Osteoblast (primary cell): ENCODE measurements around the gene MATCAP1. TPM values are rescaled to one million over a fixed set of nuclear protein-coding genes. Genes with fewer than 3 reads are reported as not detected.
A peak's percentile ranks its signal among the peaks of the same experiment; 100 is the strongest.

Experiments used
- DNase-seq: peaks from one replicate; pipeline ENCODE4 v3.0.0; 2011; ENCODE audit warnings: low spot score, mixed read lengths; ENCODE audit not compliant: insufficient read length; ENCODE audit errors: missing footprints
- H2AFZ ChIP-seq: 2 replicates; pipeline ENCODE4 v1.6.0; 2011; ENCODE audit warnings: mild to moderate bottlenecking, low read length
- H3K27ac ChIP-seq: 2 replicates; pipeline ENCODE4 v1.5.1; 2011; ENCODE audit warnings: mild to moderate bottlenecking, low read depth, low read length, moderate library complexity
- H3K27me3 ChIP-seq: 2 replicates; pipeline ENCODE4 v1.6.0; 2012; ENCODE audit warnings: mild to moderate bottlenecking, control low read depth, inconsistent platforms, low read length, moderate library complexity; ENCODE audit not compliant: insufficient read depth
- H3K36me3 ChIP-seq: 2 replicates; pipeline ENCODE4 v1.5.1; 2011; ENCODE audit warnings: mild to moderate bottlenecking, low read length, control low read depth, moderate library complexity; ENCODE audit not compliant: insufficient read depth
- H3K4me1 ChIP-seq: 2 replicates; pipeline ENCODE4 v1.5.1; 2011; ENCODE audit warnings: mild to moderate bottlenecking, low read length, control low read depth, moderate library complexity; ENCODE audit not compliant: insufficient read depth
- H3K4me2 ChIP-seq: 2 replicates; pipeline ENCODE4 v1.6.0; 2011; ENCODE audit warnings: mild to moderate bottlenecking, low read length; ENCODE audit not compliant: insufficient read depth
- H3K4me3 ChIP-seq: fragments of 200-600 bp; sonication (generic); 3 replicates; pipeline ENCODE4 v1.5.1; 2012; ENCODE audit warnings: mild to moderate bottlenecking, low read length, inconsistent platforms; ENCODE audit not compliant: insufficient read depth
- H3K79me2 ChIP-seq: 2 replicates; pipeline ENCODE4 v1.6.0; 2012; ENCODE audit warnings: mild to moderate bottlenecking, low read length, control low read depth, inconsistent platforms; ENCODE audit not compliant: insufficient read depth
- H3K9me3 ChIP-seq: 2 replicates; pipeline ENCODE4 v1.5.1; 2011; ENCODE audit warnings: low read depth, low read length, control low read depth
- H4K20me1 ChIP-seq: 2 replicates; pipeline ENCODE4 v1.6.0; 2012; ENCODE audit warnings: mild to moderate bottlenecking, low read length, control low read depth; ENCODE audit not compliant: insufficient read depth
- total RNA-seq: library from RNA; depleted of rRNA; stranded (reverse); fragments of >200 nt; gene quantifications from 2 replicates; pipeline ENCODE4 v1.2.3, GENCODE V29; 2012
- TF ChIP-seq, protein P1 (sequence below): IDR thresholded peaks from 2 replicates; pipeline ENCODE4 v1.5.1; 2011; ENCODE audit warnings: mild to moderate bottlenecking, low read depth, low read length, moderate library complexity; ENCODE audit errors: extremely low read depth

Gene MATCAP1
- total RNA-seq, 1 donor: 3.6 TPM

DNA sequence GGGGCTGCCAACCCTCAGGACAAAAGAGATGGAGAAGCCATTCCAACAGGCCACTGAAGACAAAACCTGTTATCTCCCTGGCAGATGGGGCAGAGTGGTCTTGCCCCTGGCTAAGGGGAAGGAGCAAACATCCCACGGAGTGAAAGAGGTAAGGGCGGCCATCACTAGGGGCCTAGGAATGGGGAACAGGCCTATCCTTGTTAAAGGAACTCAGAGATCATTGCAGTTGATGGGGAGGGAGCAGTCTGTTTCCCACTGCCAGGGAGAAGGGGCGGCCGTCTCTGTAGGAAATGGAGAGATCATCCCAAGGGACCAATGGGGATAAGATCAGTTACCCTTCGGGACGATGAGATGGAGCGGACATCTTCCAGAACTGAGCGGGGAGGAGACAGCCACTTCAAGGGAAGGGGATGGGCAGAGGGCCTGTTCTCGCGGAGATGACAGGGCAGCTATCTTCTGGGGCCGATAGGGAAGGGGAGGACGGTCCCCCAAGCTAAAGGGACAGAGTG, 42.6 kb upstream of the MATCAP1 start:
- H3K79me2 ChIP-seq: peaks cover 52% of the 10 kb centered on the region
- H3K4me3 ChIP-seq: peak overlapping the region; percentile 100
- DNase-seq: no peak
- no peaks in the 10 kb centered on the region for H3K9me3 ChIP-seq
- peak overlapping the region; percentile 94 for H3K27ac ChIP-seq
- H2AFZ ChIP-seq: peak overlapping the region; percentile 96
- H3K4me1 ChIP-seq: peaks cover 16% of the 10 kb centered on the region
- H3K27me3 ChIP-seq: no peaks in the 10 kb centered on the region
- peak overlapping the region; percentile 97 for H3K4me2 ChIP-seq
- H3K36me3 ChIP-seq: peaks cover 41% of the 10 kb centered on the region
- H4K20me1 ChIP-seq: peaks cover 17% of the 10 kb centered on the region
- TF ChIP-seq, protein P1, sequence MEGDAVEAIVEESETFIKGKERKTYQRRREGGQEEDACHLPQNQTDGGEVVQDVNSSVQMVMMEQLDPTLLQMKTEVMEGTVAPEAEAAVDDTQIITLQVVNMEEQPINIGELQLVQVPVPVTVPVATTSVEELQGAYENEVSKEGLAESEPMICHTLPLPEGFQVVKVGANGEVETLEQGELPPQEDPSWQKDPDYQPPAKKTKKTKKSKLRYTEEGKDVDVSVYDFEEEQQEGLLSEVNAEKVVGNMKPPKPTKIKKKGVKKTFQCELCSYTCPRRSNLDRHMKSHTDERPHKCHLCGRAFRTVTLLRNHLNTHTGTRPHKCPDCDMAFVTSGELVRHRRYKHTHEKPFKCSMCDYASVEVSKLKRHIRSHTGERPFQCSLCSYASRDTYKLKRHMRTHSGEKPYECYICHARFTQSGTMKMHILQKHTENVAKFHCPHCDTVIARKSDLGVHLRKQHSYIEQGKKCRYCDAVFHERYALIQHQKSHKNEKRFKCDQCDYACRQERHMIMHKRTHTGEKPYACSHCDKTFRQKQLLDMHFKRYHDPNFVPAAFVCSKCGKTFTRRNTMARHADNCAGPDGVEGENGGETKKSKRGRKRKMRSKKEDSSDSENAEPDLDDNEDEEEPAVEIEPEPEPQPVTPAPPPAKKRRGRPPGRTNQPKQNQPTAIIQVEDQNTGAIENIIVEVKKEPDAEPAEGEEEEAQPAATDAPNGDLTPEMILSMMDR: no peak

DNA sequence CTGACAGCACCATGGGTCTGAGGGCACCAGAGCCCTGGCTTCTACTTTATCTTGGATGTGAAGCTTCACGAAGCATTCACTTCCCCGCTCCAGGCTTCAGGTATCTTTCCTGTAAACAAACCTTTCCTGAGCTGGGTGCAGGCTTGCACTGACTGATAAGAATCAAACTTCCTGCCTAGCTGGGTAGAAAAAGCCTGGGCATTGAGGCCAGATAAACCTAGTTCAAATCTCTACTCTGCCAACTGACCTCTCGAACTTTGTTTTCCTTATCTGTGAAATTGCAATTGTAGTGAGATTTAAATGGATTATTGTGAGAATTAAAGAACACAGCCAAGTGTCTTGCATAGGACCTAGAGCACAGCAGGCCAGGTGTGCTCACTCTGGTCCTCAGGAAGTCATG, 40.2 kb upstream of the MATCAP1 start:
- H3K4me3 ChIP-seq: no peak overlapping the region
- peaks cover 16% of the 10 kb centered on the region for H3K4me1 ChIP-seq
- H2AFZ ChIP-seq: no peak overlapping the region
- H3K27ac ChIP-seq: no peak overlapping the region
- H3K27me3 ChIP-seq: no peaks in the 10 kb centered on the region
- H4K20me1 ChIP-seq: peaks cover 12% of the 10 kb centered on the region
- no peaks in the 10 kb centered on the region for H3K9me3 ChIP-seq
- H3K36me3 ChIP-seq: peaks cover 18% of the 10 kb centered on the region
- DNase-seq: no peak
- TF ChIP-seq, protein P1: no peak
- no peak overlapping the region for H3K4me2 ChIP-seq
- peaks cover 35% of the 10 kb centered on the region for H3K79me2 ChIP-seq

DNA sequence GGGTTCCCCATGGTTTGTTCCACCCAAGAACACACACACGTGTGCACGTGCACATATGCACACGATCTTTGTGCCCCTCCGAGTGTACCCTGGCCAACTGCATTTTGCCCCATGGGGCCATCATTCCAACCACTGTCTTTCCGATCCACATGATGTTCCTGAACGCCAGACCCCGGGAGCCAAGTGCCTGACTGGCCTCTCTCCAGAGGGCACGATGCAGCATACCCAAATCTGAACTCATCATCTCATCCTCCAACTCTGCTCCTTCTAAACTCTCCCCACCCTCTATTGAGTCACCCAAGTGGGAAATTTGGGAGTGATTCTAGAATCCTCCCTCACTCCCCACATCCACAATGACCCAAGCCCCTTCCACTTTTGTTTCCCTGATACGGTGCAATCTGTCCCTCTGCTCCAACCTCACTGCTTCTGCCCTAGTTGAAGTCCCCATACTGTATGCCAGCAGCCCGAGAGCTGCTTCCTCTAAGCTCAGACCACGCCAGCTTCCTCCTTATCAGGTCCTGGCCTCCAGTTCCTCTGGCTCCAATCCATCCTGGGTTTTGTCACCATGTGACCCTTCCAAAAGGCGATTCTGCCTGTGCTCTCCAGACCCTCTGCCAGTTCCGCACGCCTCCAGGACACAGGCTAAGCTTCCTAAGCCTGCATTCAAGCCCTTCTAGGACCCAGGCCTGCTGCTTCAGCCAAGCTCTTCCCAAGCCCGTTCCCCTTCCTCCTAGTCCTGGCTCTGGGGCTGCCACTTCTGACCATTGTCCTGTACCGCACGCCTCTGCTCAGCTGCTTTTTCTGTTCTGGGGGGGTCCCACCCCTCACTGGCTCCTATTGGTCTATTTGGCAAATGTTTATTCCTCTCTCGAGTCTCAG, 33.1 kb upstream of the MATCAP1 start:
- H2AFZ ChIP-seq: no peak overlapping the region
- no peaks in the 10 kb centered on the region for H3K4me1 ChIP-seq
- no peak overlapping the region for H3K27ac ChIP-seq
- H3K4me2 ChIP-seq: no peak overlapping the region
- H3K27me3 ChIP-seq: no peaks in the 10 kb centered on the region
- no peaks in the 10 kb centered on the region for H3K9me3 ChIP-seq
- H3K79me2 ChIP-seq: no peaks in the 10 kb centered on the region
- TF ChIP-seq, protein P1: no peak
- H3K36me3 ChIP-seq: no peaks in the 10 kb centered on the region
- DNase-seq: no peak
- no peak overlapping the region for H3K4me3 ChIP-seq
- peaks cover 2% of the 10 kb centered on the region for H4K20me1 ChIP-seq

DNA sequence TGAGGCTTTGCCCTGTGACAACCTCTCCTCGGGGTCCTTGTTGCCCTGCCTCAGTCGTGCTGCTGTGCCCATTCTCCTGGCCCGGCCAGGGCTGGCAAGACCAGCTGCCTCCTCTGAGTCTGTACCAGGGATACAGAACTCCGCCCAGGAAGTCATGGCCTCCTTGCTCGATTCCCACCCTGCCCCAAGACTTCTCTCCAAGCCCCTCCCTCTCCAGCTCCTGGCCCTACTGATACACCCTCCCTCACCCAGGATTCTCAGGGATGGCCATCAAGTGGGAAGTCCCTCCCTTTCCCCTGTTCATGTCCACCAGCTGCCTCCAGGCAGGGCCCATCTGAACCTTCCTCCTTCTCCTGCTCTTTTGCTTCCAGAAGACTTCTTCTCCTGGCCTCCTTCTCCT, 31.9 kb upstream of the MATCAP1 start:
- Histone ChIP-seq H2AFZ (no peak overlapping the region), H3K36me3 (no peaks in the 10 kb centered on the region), H3K27me3 (no peaks in the 10 kb centered on the region), H3K4me1 (no peaks in the 10 kb centered on the region), H4K20me1 (peaks cover 2% of the 10 kb centered on the region), H3K9me3 (no peaks in the 10 kb centered on the region), H3K27ac (no peak overlapping the region), H3K4me2 (no peak overlapping the region), H3K79me2 (no peaks in the 10 kb centered on the region), H3K4me3 (no peak overlapping the region)
- TF ChIP-seq, protein P1: no peak
- DNase-seq: no peak
